GM19328 (cell line): ENCODE measurements around the gene SSR4.

ENCODE experiments used
- ATAC-seq: cut with Tn5 transposase; IDR thresholded peaks from one replicate; pipeline ENCODE4 v1.9.1; 2021; ENCODE audit warnings: mild to moderate bottlenecking, moderate library complexity; ENCODE audit not compliant: unreplicated experiment

SSR4 gene

DNA sequence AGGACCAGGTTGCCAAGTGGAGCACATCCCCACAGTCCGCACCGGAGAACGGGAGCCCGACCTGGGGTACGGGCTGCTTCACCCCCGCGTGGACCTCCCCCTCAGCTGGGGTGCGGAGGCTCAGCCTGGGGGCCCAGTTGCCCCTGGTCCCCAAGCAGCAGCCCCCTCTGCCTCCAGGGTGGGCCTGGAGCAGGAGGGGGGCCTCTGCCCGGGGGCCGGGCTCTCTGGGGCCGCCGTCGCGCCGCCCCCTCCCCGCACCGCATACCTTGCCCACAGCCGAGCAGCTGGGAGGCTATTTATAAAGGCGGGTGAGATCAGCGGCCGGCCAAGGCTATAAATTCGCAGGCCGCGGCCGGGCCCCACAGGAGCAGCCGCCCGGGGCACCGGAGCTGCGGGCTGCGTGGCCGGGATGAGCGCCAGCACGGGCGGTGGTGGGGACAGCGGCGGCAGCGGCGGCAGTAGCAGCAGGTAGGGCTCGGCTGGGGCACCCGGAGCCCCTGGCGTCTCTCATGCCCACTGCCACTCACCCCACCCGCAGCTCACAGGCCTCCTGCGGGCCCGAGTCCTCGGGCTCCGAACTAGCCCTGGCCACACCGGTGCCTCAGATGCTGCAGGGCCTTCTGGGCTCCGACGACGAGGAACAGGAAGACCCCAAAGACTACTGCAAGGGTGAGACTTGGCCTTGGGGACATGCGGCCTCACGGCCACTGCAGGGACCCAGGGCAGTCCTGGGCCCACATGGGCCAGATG lies 13.6 kb upstream of the SSR4 start, which contains the start of gene SRPK3:
Gene SRPK3 (plus strand): TSS at position 364 of the 750 bp plus-strand sequence. CDS start 46 bp downstream, at position 410.
- ATAC-seq: no peak

GRCh38 chrX:153781428-153782047 lies 12.9 kb upstream of the SSR4 start:
- no peak for ATAC-seq

DNA sequence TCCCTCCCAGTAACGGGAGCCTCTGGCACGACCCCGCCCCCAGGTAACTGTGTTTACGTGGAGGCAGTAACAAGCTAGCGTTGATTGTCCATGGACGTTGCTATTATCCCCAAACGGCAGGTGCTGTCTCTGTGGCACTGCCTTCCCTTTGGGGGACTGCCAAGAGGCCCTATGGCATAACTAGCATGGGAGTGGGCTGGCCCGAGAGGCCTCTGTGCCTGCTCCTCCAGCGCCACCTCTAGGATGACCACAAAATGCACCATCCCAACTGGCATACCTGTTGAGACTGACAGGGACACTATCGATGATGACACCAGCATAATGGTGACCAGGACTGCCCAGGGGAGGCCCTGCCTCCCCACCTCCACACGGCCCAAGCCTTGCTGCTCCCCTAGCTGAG lies 12.2 kb upstream of the SSR4 start:
- ATAC-seq: no peak

DNA sequence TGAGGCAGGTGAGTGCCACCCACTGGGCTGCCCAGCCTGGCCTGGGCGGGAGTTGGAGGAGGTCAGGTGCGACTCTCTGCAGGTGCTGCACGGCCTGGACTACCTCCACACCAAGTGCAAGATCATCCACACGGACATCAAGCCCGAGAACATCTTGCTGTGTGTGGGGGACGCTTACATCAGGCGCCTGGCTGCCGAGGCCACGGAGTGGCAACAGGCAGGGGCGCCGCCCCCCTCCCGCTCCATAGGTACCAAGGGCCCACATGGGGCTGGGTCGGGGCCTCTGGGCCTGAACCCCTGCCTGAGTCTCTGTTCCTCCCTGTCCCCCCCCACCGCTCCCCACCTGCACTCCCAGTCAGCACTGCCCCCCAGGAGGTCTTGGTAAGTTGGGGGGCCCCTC lies 11.6 kb upstream of the SSR4 start:
- no peak for ATAC-seq

GRCh38 chrX:153783378-153784013 lies 11.0 kb upstream of the SSR4 start:
- ATAC-seq: no peak

DNA sequence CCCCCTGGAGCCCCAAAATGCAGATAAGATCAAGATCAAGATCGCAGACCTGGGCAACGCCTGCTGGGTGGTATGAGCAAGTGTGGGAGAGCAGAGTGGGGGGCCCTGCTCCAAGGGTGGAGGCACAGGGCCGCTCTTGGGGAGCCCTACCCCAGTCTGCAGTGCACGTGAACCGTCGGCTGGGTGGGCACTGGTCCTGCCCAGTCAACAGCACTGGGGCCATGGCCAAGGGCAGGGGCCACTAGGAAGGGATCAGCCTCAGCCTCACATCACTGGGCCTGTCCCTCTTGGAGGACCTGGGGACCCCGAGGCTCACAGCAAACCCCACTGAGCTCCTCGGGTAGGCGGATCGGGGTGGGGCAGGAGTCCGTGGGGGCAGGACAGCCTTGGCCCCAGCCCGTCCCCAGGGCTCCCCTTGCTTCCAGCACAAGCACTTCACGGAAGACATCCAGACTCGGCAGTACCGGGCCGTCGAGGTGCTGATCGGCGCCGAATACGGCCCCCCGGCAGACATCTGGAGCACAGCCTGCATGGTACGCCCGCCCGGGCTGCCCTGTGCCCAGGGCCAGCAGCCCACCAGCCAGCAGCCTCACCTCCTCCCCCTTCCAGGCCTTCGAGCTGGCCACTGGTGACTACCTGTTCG lies 10.0 kb upstream of the SSR4 start:
- no peak for ATAC-seq

- no peak for ATAC-seq
Measured at GRCh38 chrX:153786669-153787068, 7.8 kb upstream of the SSR4 start.

GRCh38 chrX:153789654-153790053 lies 4.8 kb upstream of the SSR4 start:
- no peak for ATAC-seq

DNA sequence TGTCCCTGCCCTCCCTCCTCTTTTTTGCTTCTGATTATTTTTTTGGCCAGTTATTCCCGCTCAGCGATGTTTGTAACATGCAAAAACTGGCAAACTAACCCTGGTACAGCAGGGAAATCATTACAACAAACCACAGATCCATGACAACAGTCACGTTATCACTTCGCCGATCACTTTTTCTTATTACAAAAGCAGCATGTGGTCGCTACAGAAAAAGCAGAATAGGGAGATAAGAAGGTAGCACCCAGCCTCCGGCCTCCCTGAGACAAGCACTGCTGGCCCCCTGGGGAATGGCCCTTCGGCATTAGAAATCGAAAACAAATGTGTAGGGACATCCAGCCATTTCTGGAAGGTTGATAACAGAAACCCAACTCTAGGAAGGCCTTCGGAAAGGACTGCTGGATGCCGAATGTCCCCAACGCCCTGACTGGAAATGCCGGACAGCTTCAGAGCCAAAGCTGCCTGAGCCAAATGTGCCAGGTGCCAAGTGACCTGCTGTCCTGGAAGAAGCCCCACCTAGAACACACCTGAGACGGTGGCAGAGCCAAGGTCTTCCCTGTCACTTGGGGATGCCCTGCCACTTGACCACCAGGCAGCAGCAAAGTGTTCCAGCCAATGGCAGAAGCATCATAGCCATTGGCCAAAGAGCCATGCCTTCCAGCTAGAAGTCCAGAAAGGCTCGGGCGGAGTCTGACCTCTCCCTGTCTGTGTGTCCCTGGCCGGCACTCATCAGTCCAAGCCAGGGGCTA lies 3.2 kb upstream of the SSR4 start:
- ATAC-seq: no peak

GRCh38 chrX:153792368-153792767 lies 2.1 kb upstream of the SSR4 start:
- ATAC-seq: no peak

DNA sequence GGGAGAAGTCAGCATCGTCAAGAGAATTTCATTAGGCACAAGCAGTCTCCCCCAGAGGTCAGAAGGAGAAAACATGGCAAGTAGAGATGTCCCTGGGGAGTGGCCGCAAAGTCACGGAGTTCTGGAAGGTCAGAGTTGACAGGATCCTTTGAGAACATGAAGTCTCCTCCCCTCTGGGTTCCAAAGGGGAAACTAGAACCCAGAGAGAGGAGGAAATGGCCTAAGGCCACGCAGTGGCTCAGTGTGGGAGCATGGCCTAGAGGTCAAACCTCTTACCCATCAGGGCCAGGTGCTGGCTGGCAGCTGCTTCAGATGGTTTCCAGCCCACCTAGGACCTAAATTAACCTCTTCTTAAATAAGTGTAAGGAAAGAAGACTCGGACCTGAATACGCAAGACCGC lies 1.2 kb upstream of the SSR4 start:
- ATAC-seq: no peak

DNA sequence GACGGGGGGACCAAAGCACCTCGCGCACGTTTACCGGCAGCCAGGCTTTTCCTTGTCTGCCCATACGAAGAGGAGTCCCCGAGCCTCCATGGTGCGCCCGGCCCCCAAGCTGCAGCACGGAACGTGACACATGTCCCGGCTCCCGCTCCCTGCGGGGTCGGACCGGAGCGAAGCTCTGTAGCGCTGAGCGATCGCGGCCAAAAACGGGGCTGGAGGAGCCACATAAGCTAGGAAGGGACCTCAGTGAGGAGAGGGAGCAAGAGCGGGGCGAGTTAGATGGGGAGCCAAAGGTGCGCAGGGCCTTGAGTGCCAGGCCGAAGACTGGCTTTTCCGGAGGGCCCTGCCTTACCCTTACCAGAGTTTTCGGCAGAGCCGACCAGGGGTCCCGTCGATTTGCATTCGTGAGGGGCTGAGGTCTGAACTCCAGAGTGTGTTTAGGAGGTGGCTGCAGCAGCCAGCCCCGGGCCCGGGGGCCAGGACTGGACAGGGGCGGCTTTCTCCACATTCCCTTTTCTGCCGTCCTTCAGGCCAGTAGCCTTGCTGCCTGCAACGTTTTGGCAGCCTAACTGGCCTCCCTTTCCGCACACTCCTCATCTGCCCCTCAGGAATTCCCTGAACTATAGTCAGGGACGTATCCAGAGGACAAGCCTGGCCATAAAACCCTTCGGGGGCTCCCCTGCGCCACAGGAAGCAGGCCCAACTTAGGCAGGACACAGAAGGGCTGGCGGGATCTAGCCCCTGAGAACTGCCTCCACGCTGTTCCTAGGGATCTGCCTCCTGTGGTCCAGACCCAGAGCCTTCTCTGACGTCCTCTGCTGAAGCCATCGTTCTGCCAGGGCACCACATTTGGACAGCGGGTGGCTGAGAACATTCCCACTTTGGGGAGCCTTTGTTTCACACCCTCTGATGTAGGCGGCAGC lies 689 bp downstream of the SSR4 start:
- no peak for ATAC-seq

- ATAC-seq: no peak
Measured at GRCh38 chrX:153797415-153798015, 3.0 kb downstream of the SSR4 start.

- no peak for ATAC-seq
Measured at GRCh38 chrX:153799326-153799725, 4.9 kb downstream of the SSR4 start.

GRCh38 chrX:153800177-153800722 lies 5.8 kb downstream of the SSR4 start:
- ATAC-seq: no peak

DNA sequence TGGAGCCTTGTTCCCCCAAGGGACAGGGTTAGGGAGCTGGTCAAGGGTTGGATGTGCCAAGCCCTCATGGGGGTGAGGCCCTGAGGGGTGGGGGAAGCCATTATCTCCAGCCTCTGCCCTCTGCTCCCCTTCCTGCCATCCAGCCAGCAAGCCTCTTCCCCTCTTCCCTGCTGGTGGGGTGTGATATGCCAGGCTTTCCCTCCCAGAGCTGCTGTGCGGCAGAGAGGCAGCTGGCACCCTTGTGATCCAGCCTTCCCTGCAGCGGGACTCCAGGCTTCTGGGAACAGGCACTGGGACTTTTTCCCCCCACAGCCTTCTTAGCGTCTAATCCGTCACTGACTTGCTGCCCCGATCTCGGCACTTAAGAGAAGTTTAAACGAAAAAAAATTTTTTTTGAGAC lies 6.3 kb downstream of the SSR4 start:
- no peak for ATAC-seq

DNA sequence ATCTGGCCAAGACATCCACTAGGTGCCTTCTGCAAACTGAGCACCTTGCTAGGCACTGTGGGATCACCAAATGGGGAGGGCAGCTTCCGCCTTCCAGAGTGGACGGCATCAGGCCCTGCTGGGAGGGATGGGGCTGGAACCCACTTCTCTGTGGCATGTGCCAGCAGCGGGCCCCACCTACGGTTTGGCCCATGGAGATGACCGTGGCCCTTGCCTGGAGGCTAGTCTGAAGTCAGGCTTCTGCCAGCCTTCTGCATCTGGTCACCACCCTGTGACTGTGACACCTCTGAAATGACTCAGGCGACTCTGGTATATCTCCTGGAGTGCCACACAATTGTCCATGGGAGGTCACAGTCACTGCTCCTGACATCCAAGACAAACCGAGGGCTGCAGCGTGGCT lies 7.2 kb downstream of the SSR4 start:
- no peak for ATAC-seq

DNA sequence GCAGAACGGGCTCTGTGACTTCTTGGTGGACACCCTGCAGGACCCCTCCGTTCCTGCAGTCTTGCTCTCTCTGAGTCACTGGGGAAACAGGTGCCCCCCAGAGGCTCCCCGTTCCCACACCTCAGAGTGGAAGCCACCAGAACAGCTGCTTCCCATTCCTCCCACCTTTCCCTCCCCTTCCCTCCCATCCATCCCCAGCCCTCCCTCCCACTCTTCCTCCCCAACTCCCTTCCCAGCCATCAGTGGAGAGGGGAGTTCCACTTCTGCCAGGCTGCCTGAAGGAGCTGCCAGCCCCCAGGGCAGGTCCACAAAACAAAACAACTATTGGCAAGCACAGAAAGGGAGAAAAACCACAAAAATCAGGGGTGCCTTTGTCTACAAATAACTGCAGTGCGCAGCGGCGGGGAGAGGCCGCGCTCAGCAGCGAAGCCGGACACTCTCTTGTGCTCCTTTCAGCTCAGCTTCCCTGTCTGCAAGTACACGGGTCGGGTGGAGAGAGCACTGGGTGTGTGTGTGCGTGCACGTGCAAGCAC lies 8.1 kb downstream of the SSR4 start:
- no peak for ATAC-seq
